CD8-positive, alpha-beta memory T cell (primary cell): ENCODE measurements around the gene ODF4. TPM values are rescaled to one million over a fixed set of nuclear protein-coding genes. Genes with fewer than 3 reads are reported as not detected.

ENCODE experiments used
- CTCF ChIA-PET: fragments of 350-600 bp; sonication (Branson Sonifier 250); formaldehyde crosslinking; loops from one replicate; lab custom pipeline; 2021; ENCODE audit warnings: antibody characterized with exemption; lab: Charles Lee
- POLR2A ChIA-PET: fragments of 350-600 bp; sonication (Branson Sonifier 250); formaldehyde crosslinking; loops from one replicate; lab custom pipeline; 2021; ENCODE audit warnings: antibody characterized with exemption; lab: Charles Lee
- DNase-seq, 5 donors: peaks; one replicate each; pipeline versions ENCODE4 v3.0.0 to v3.0.0-alpha.2; 2020 to 2022; ENCODE audit warnings: mixed read lengths in 1 of 5
- H3K27ac ChIP-seq: one replicate; pipeline ENCODE4 v1.7.0; 2013; ENCODE audit warnings: low read depth, mild to moderate bottlenecking, low read length, moderate library complexity
- H3K27me3 ChIP-seq: 2 replicates; pipeline ENCODE4 v1.7.0; 2013; ENCODE audit warnings: low read length, mild to moderate bottlenecking; ENCODE audit not compliant: insufficient read depth, poor library complexity, severe bottlenecking
- H3K36me3 ChIP-seq: 2 replicates; pipeline ENCODE4 v1.7.0; 2013; ENCODE audit warnings: mild to moderate bottlenecking, low read length, moderate library complexity; ENCODE audit not compliant: insufficient read depth
- H3K4me1 ChIP-seq: 2 replicates; pipeline ENCODE4 v1.7.0; 2013; ENCODE audit warnings: mild to moderate bottlenecking, low read length, moderate library complexity; ENCODE audit not compliant: insufficient read depth
- H3K4me3 ChIP-seq: 2 replicates; pipeline ENCODE4 v1.7.0; 2013; ENCODE audit warnings: mild to moderate bottlenecking, low read length
- H3K9me3 ChIP-seq: 2 replicates; pipeline ENCODE4 v1.7.0; 2013; ENCODE audit warnings: mild to moderate bottlenecking, low read length
- H3K27ac Mint-ChIP-seq, 8 donors: one replicate each; pipeline ENCODE4 v1.8.0; 2020 to 2021; ENCODE audit warnings: mixed read lengths in 8 of 8, mild to moderate bottlenecking in 6 of 8, inconsistent platforms in 3 of 8, moderate library complexity in 3 of 8
- H3K27me3 Mint-ChIP-seq, 2 donors: one replicate each; pipeline ENCODE4 v1.8.0; 2020 to 2021; ENCODE audit warnings: mixed read lengths in 2 of 2, mild to moderate bottlenecking in 1 of 2, moderate library complexity in 1 of 2
- H3K36me3 Mint-ChIP-seq, 3 donors: one replicate each; pipeline ENCODE4 v1.8.0; 2020 to 2021; ENCODE audit warnings: mixed read lengths in 3 of 3, inconsistent platforms in 1 of 3, mild to moderate bottlenecking in 1 of 3
- H3K4me1 Mint-ChIP-seq, 3 donors: one replicate each; pipeline ENCODE4 v1.8.0; 2020 to 2021; ENCODE audit warnings: mixed read lengths in 3 of 3, inconsistent platforms in 1 of 3, mild to moderate bottlenecking in 1 of 3
- H3K4me3 Mint-ChIP-seq, 7 donors: one replicate each; pipeline ENCODE4 v1.8.0; 2020 to 2021; ENCODE audit warnings: mixed read lengths in 7 of 7, mild to moderate bottlenecking in 6 of 7, moderate library complexity in 4 of 7, inconsistent platforms in 2 of 7
- H3K9me3 Mint-ChIP-seq, 5 donors: one replicate each; pipeline ENCODE4 v1.8.0; 2020 to 2022; ENCODE audit warnings: mixed read lengths in 5 of 5, mild to moderate bottlenecking in 3 of 5, moderate library complexity in 2 of 5, inconsistent platforms in 1 of 5
- polyA plus RNA-seq: library from polyadenylated mRNA; unstranded; fragments of 300-500 nt; fragmentation: Illumina TruSeq; gene quantifications from one replicate; pipeline ENCODE4 v1.2.3, GENCODE V29; 2021
- total RNA-seq, 2 experiments: library from RNA; stranded (reverse); gene quantifications; one replicate each; pipeline ENCODE4 v1.2.3, GENCODE V29; 2021

ODF4 gene
- total and polyA plus RNA-seq, 3 experiments from 2014 or later, result not detected

- peaks cover 30% of the 10 kb centered on the region for H3K36me3 ChIP-seq
- H3K4me1 Mint-ChIP-seq, result peaks cover 60 to 79% (median 77%) of the 10 kb centered on the region in 3 donors
- peak within 1 kb of the TSS; percentile 90 to 99 (median 94) for H3K27ac Mint-ChIP-seq
- H3K4me3 Mint-ChIP-seq, result peak within 1 kb of the TSS; percentile 94 to 100 (median 97)
- H3K27me3 Mint-ChIP-seq, result peaks cover 0 to 2% of the 10 kb centered on the region in 2 donors
- ChIA-PET CTCF (interaction anchor here (0.6 to 1.9 kb wide), 15 partner anchors 8 to 552 kb away, joined by 3 to 21 read pairs (median 3); partner anchors contain the start of gene NDEL1), POLR2A (interaction anchor here (0.6 to 1.3 kb wide), 6 partner anchors 10 to 358 kb away, joined by 3 to 11 read pairs (median 4); partner anchors contain the start of gene NDEL1)
- peak within 1 kb of the TSS; percentile 75 for H3K27ac ChIP-seq
- H3K27me3 ChIP-seq, result no peaks in the 10 kb centered on the region
- H3K9me3 Mint-ChIP-seq, result no peaks in the 10 kb centered on the region
- peaks cover 10 to 47% (median 12%) of the 10 kb centered on the region in 3 donors for H3K36me3 Mint-ChIP-seq
- peak within 1 kb of the TSS; percentile 90 for H3K4me3 ChIP-seq
- peak; percentile 88 to 98 (median 95) for DNase-seq
- H3K9me3 ChIP-seq, result no peaks in the 10 kb centered on the region
- H3K4me1 ChIP-seq, result peaks cover 52% of the 10 kb centered on the region
Measured at GRCh38 chr17:8383143-8383822, 43.6 kb downstream of the ODF4 start, which contains the start of gene RPL26. Gene RPL26 (minus strand): TSS chr17:8383193. CDS start chr17:8382310, 883 bp downstream.

- peaks cover 4 to 31% (median 6%) of the 10 kb centered on the region in 3 donors for H3K36me3 Mint-ChIP-seq
- H3K4me3 ChIP-seq, result no peak overlapping the region
- no peaks in the 10 kb centered on the region for H3K27me3 ChIP-seq
- H3K27ac ChIP-seq, result no peak overlapping the region
- H3K4me1 ChIP-seq, result peaks cover 50% of the 10 kb centered on the region
- H3K9me3 ChIP-seq, result no peaks in the 10 kb centered on the region
- ChIA-PET POLR2A (no interaction called here), CTCF (no interaction called here)
- H3K4me3 Mint-ChIP-seq, result peak overlapping the region; percentile 6 to 99 (median 97)
- H3K9me3 Mint-ChIP-seq, result no peaks in the 10 kb centered on the region
- H3K36me3 ChIP-seq, result peaks cover 15% of the 10 kb centered on the region
- DNase-seq, result no peak
- H3K4me1 Mint-ChIP-seq, result peaks cover 56 to 77% (median 77%) of the 10 kb centered on the region in 3 donors
- H3K27ac Mint-ChIP-seq, result peak overlapping the region in 2 of 8 donors; percentile 85 to 90
- peaks cover 0 to 2% of the 10 kb centered on the region in 2 donors for H3K27me3 Mint-ChIP-seq
Measured at GRCh38 chr17:8384801-8385378, 45.2 kb downstream of the ODF4 start.

- peaks cover 40 to 61% (median 57%) of the 10 kb centered on the region in 3 donors for H3K4me1 Mint-ChIP-seq
- CTCF ChIA-PET, result interaction anchor here (1.4 kb wide), 1 partner anchor 10 kb away, joined by 5 read pairs; the partner anchor contains the start of gene KRABD2
- Histone ChIP-seq H3K36me3 (no peaks in the 10 kb centered on the region), H3K9me3 (no peaks in the 10 kb centered on the region), H3K27ac (no peak overlapping the region), H3K4me3 (no peak overlapping the region), H3K4me1 (peaks cover 30% of the 10 kb centered on the region), H3K27me3 (no peaks in the 10 kb centered on the region)
- peaks cover 0 to 2% of the 10 kb centered on the region in 2 donors for H3K27me3 Mint-ChIP-seq
- peak overlapping the region in 3 of 7 donors; percentile 15 to 80 (median 41) for H3K4me3 Mint-ChIP-seq
- POLR2A ChIA-PET, result no interaction called here
- peaks cover 2 to 13% (median 4%) of the 10 kb centered on the region in 3 donors for H3K36me3 Mint-ChIP-seq
- DNase-seq, result no peak
- peak overlapping the region in 1 of 8 donors; percentile 76 for H3K27ac Mint-ChIP-seq
- no peaks in the 10 kb centered on the region for H3K9me3 Mint-ChIP-seq
Measured at GRCh38 chr17:8386841-8387240, 47.2 kb downstream of the ODF4 start.

- peak overlapping the region; percentile 8 to 75 (median 52) for H3K4me3 Mint-ChIP-seq
- peaks cover 29 to 48% (median 45%) of the 10 kb centered on the region in 3 donors for H3K4me1 Mint-ChIP-seq
- H3K27ac ChIP-seq, result no peak overlapping the region
- DNase-seq, result peak in 4 of 5 donors; percentile 30 to 70 (median 52)
- H3K4me3 ChIP-seq, result no peak overlapping the region
- peak overlapping the region; percentile 42 to 93 (median 76) for H3K27ac Mint-ChIP-seq
- no peaks in the 10 kb centered on the region for H3K9me3 ChIP-seq
- H3K4me1 ChIP-seq, result peaks cover 26% of the 10 kb centered on the region
- no peaks in the 10 kb centered on the region for H3K9me3 Mint-ChIP-seq
- CTCF ChIA-PET, result interaction anchor here (1.5 kb wide), 1 partner anchor 11 kb away, joined by 6 read pairs; the partner anchor contains the start of gene KRABD2
- H3K36me3 Mint-ChIP-seq, result peaks cover under 1% of the 10 kb centered on the region in 3 donors
- POLR2A ChIA-PET, result no interaction called here
- H3K27me3 ChIP-seq, result no peaks in the 10 kb centered on the region
- H3K36me3 ChIP-seq, result no peaks in the 10 kb centered on the region
- H3K27me3 Mint-ChIP-seq, result peaks cover 0 to 2% of the 10 kb centered on the region in 2 donors
Measured at GRCh38 chr17:8387914-8388651, 48.4 kb downstream of the ODF4 start.

- H3K27me3 Mint-ChIP-seq, result peaks cover 2 to 3% of the 10 kb centered on the region in 2 donors
- no peak overlapping the region for H3K4me3 ChIP-seq
- H3K36me3 Mint-ChIP-seq, result no peaks in the 10 kb centered on the region
- peak overlapping the region in 1 of 8 donors; percentile 29 for H3K27ac Mint-ChIP-seq
- no peaks in the 10 kb centered on the region for H3K9me3 Mint-ChIP-seq
- peaks cover 27 to 43% (median 35%) of the 10 kb centered on the region in 3 donors for H3K4me1 Mint-ChIP-seq
- no peaks in the 10 kb centered on the region for H3K9me3 ChIP-seq
- H3K27ac ChIP-seq, result no peak overlapping the region
- POLR2A ChIA-PET, result no interaction called here
- DNase-seq, result no peak
- CTCF ChIA-PET, result interaction anchor here (1.2 to 4.8 kb wide), 2 partner anchors 8 to 19 kb away, joined by 5 to 21 read pairs; no protein-coding TSS in a partner anchor
- H3K27me3 ChIP-seq, result no peaks in the 10 kb centered on the region
- H3K36me3 ChIP-seq, result no peaks in the 10 kb centered on the region
- H3K4me3 Mint-ChIP-seq, result no peak overlapping the region
- peaks cover 24% of the 10 kb centered on the region for H3K4me1 ChIP-seq
Measured at GRCh38 chr17:8391711-8392110, 52.1 kb downstream of the ODF4 start.

GRCh38 chr17:8392274-8392673, 52.6 kb downstream of the ODF4 start:
- no peak overlapping the region for H3K4me3 ChIP-seq
- H3K4me1 ChIP-seq, result peaks cover 24% of the 10 kb centered on the region
- Mint-ChIP-seq H3K4me1 (peaks cover 27 to 41% (median 33%) of the 10 kb centered on the region in 3 donors), H3K4me3 (no peak overlapping the region), H3K9me3 (no peaks in the 10 kb centered on the region), H3K27me3 (peaks cover 2 to 4% of the 10 kb centered on the region in 2 donors), H3K36me3 (no peaks in the 10 kb centered on the region), H3K27ac (peak overlapping the region in 1 of 8 donors; percentile 29)
- H3K9me3 ChIP-seq, result no peaks in the 10 kb centered on the region
- no peaks in the 10 kb centered on the region for H3K36me3 ChIP-seq
- ChIA-PET CTCF (interaction anchor here (4.8 kb wide), 1 partner anchor 9 kb away, joined by 21 read pairs; no protein-coding TSS in a partner anchor), POLR2A (interaction anchor here (0.9 kb wide), 1 partner anchor 9 kb away, joined by 3 read pairs; no protein-coding TSS in a partner anchor)
- no peaks in the 10 kb centered on the region for H3K27me3 ChIP-seq
- DNase-seq, result no peak
- H3K27ac ChIP-seq, result no peak overlapping the region

GRCh38 chr17:8392674-8393469, 53.2 kb downstream of the ODF4 start:
- Mint-ChIP-seq H3K9me3 (no peaks in the 10 kb centered on the region), H3K36me3 (no peaks in the 10 kb centered on the region), H3K4me3 (peak overlapping the region in 2 of 7 donors; percentile 64 to 83), H3K4me1 (peaks cover 22 to 35% (median 27%) of the 10 kb centered on the region in 3 donors), H3K27me3 (peaks cover 2 to 8% of the 10 kb centered on the region in 2 donors), H3K27ac (peak overlapping the region in 7 of 8 donors; percentile 71 to 100 (median 94))
- Histone ChIP-seq H3K9me3 (no peaks in the 10 kb centered on the region), H3K27me3 (peaks cover 3% of the 10 kb centered on the region), H3K4me3 (no peak overlapping the region), H3K36me3 (no peaks in the 10 kb centered on the region), H3K27ac (peak overlapping the region; percentile 13), H3K4me1 (peaks cover 19% of the 10 kb centered on the region)
- CTCF ChIA-PET, result interaction anchor here (1.1 to 4.8 kb wide), 3 partner anchors 9 to 44 kb away, joined by 3 to 21 read pairs (median 16); no protein-coding TSS in a partner anchor
- POLR2A ChIA-PET, result interaction anchor here (0.9 kb wide), 1 partner anchor 9 kb away, joined by 3 read pairs; no protein-coding TSS in a partner anchor
- DNase-seq, result no peak
